GM21529 (cell line): Measurements from ENCODE around the gene DNMT3A.
A peak's percentile ranks its signal among the peaks of the same experiment; 100 is the strongest.

Experiments
- ATAC-seq: cut with Tn5 transposase; IDR thresholded peaks from one replicate; pipeline ENCODE4 v1.9.1; 2021; ENCODE audit not compliant: unreplicated experiment

Gene DNMT3A

GRCh38 chr2:25328152-25329085 lies 13.3 kb downstream of the DNMT3A start:
- ATAC-seq: no peak

DNA sequence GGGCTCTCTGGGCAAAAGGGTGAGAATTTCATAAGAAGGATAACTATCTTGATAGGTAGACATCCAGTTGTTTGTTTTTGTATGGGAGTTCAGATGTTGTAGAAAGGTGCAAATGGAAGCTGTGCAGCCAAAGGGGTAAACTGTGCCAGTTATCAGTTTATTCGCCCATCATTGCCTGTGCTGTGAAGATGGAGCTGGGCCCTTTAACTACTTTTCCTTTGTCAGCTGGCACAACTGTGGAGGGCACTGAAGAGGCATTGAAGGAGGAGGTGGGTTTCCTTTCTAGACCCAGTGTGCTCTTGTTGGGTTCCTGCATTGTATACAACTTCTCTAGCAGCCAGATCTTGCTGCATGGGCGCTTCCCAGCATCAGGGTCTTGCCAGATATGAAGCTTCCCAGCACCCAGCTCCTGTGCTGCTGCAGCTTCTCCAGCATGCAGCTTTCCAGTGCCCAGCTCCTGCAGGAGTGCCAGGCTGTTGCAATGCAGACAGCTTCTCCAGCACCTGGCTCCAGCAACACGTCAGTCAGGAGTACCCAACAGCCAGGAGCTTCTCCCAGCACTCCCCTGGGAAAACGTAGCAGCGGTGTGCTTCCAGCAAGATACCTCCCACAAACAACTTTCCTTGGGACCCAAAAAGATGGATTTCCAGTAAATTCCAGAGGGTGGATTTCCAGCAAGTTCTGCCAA lies 15.3 kb downstream of the DNMT3A start:
- ATAC-seq: no peak

- no peak for ATAC-seq
These were observed 16.7 kb downstream of the DNMT3A start for GRCh38 chr2:25324905-25325592.

DNA sequence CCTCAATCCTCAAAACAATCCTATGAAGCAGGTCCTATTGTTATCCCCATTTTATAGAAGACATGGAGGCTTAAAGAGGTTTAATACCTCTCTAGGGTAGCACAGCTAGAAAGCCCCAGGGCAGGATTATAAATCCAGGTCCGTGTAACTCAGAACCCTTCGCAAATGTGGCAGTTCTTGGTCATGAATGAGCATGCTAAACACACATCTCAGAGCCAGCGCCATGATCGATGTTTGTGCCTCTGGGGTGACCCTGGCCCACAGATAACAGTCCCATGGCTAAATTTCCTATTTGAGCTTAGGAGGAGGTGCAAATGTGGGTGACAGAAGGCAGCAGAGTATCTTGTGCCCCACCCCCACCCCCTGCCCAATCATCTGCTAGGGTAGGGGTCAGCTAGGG lies 17.5 kb downstream of the DNMT3A start:
- ATAC-seq: no peak

DNA sequence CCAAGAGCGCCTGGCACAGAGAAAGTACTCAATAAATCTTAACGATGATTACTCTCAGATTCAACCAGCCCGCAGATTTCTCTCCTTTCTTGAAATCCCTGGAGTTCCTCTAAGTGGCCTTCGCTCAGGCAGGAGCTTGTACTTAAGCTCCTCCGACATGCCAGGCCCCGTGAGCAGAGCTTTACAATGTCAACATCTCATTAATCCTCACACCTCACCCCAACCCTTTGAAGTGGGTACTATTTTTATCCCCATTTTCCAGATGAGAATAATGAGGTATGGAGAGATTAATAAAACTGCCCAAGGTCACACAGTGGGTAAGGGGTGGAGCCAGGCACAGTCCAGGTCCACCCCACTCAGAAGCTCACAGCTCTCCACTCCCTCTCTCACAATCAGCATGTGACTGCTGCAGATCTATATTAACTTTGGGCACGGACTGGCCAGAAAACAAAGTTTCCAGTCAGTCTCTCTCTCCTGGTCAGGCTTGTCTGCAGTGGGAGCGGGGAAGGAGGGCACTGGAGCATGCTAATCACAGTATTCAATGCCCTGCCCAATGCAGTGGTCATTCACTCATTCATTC lies 18.0 kb downstream of the DNMT3A start:
- ATAC-seq: no peak

GRCh38 chr2:25323042-25323514 lies 18.6 kb downstream of the DNMT3A start:
- no peak for ATAC-seq

GRCh38 chr2:25322312-25322711 lies 19.4 kb downstream of the DNMT3A start:
- no peak for ATAC-seq

DNA sequence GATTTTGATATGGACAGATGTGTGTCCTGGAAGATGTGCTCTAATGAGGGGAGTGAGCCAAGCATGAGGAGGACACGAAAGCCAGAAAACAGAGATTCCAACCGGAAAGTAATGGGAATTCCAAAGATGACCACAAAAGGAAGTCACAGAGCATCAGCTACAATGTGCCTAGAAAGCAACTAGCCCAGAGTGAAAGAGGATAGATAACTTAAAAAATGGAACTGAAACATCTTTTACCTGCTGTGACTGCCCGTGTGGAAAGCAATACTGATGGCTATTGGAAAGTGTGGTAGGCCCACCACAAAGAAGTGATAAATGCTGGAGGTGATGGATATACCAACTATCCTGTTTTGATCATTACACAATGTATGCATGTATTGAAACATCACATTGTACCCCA lies 21.6 kb downstream of the DNMT3A start:
- peak; percentile 64 for ATAC-seq

GRCh38 chr2:25316101-25316500 lies 25.6 kb downstream of the DNMT3A start:
- ATAC-seq: no peak

DNA sequence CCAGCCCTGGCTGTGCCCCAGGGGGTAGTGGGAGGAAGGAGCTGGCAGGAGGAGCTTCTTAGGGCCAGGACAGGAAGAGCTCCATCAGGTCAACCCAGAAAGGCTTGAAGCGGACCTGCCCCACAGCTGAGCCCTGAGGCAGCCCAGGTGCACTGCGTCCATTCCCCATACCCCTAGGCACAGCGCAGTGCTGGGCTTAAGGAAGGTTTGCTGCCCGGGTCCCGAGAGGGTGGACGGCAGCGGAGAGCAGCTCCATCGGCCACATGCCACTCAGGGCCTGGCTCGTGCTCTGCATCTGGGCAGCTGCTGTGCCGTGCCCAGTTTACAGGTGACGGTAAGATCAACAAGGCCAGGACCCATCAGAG lies 26.4 kb downstream of the DNMT3A start:
- no peak for ATAC-seq

- peak; percentile 91 for ATAC-seq
These were observed 27.0 kb downstream of the DNMT3A start for GRCh38 chr2:25314514-25315315.

- peak; percentile 8 for ATAC-seq
These were observed 27.8 kb downstream of the DNMT3A start for GRCh38 chr2:25313711-25314513.

GRCh38 chr2:25312958-25313710 lies 28.6 kb downstream of the DNMT3A start:
- no peak for ATAC-seq

DNA sequence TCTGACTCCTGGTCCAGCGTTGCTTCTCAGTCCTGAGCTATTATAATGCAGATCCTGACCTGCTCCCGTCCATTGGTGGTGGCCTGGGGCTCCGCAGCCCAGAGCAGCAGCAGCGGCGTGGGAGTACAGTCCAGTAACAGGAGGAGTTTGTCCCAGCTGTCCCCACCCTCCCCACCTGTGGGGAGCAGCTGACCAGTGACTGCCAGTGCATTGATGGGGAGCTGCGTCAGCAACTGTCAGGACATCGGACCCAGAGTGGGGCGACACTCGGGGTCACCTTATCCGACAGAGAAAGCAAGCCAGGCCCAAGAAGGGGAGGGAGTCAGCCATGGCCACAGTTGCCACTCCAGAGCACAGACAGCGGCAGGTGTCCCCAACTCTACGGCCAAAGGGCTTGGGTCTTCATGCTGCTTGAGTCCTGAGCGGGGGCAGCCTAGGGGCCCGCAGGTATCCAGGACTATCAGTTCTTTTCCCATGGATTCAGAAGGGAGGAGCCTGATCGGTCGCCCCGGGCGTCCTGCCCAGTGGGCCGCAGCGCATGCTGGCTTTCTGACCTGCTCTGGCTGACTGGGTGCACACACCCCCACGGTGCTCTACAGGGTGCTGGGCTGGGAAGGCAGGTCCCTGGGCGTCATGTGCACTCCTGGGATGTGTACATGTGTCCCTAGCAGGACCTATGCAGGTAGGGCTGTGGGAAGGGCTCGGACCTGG lies 29.7 kb downstream of the DNMT3A start:
- ATAC-seq: no peak

GRCh38 chr2:25310965-25311864 lies 30.5 kb downstream of the DNMT3A start:
- no peak for ATAC-seq

DNA sequence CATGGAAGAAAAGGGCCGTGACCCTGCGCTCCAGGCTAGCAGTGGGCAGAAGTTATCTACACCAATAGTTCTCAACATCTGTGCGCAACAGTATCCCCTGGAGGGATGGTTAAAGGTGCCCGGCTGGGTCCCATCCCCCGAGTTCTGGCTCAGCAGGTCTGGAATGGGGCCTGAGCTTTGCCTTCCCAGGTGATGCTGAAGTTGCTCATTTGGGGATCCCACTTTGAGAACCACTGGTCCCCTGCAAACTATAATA lies 31.1 kb downstream of the DNMT3A start:
- ATAC-seq: no peak

GRCh38 chr2:25309402-25309801 lies 32.3 kb downstream of the DNMT3A start:
- no peak for ATAC-seq

DNA sequence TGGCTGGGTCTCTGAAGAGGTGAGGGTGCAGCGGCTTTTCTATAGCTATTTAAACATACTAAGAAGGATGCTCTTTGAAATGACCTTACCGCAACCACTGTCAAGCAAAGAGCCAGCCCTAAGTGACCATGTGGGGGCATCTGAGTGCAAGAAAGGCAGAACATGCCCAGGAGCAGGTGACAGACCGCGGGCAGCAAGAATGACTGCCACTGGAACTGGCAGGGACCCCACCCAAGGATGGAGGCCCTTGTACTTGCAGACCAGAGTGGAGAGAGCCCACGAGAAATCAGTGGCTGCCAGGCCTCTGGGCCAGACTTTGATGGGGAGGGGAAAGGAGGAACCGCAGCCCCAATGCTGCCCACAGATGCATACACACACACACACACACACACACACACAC lies 33.1 kb downstream of the DNMT3A start:
- no peak for ATAC-seq
